NOMO-1 treated with DMSO at 0.1 percent for 48 hours (cell line): ENCODE results near the gene LPO.

Source experiments
- DNase-seq: peaks from one replicate; lab custom pipeline; 2025; ENCODE audit not compliant: unreplicated experiment; lab: John Stamatoyannopoulos, UW

Gene LPO

GRCh38 chr17:58238147-58238634, at the start of gene LPO:
Gene LPO, plus strand, starts transcription at chr17:58238584. Its CDS starts 4,396 bp downstream, at chr17:58242980.
- peak; percentile 3 for DNase-seq

GRCh38 chr17:58189436-58190146, 48.8 kb upstream of the LPO start:
- no peak for DNase-seq

GRCh38 chr17:58191241-58191896, 47.0 kb upstream of the LPO start:
- no peak for DNase-seq

DNA sequence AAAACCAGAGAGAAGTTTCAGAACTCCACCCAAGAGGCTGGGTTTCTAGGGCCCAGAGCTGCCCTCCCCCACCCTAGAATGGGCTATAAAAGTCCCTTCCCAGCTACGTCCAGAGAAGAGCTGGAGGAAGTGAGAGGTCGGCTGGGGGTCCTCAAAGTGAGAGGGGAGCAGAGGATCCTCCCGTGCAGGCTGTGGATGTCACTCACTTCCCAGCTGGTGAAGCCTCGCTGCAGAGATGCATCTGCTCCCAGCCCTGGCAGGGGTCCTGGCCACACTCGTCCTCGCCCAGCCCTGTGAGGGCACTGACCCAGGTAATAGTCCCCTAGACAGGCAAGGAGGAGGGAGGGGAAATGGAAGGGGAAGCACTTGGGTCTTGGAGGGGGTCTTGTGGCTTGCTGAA, 45.8 kb upstream of the LPO start, which contains the start of gene EPX:
TSS of gene EPX (plus strand) at position 115 of the 400 bp plus-strand sequence. CDS start at position 236, 121 bp downstream.
- no peak for DNase-seq

GRCh38 chr17:58193641-58194255, 44.6 kb upstream of the LPO start:
- DNase-seq: no peak

- DNase-seq: no peak
Observed at GRCh38 chr17:58195518-58196123, 42.8 kb upstream of the LPO start.

DNA sequence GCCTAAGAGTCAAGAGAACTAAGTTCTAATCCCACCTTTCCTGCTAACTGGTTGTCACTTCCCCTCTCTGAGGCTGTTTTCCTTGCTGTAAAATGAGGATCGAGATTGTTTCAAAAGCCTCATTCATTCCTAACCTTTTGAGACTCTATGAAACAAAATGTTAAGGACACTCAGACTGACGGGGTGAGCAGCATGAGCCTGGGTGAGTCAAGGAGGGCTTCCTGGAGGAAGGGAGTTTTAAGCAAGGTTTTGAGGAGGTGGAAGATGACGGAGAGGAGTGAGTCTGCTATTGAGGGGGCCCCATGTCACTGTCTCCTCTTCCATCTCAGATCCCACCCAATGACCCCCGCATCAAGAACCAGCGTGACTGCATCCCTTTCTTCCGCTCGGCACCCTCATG, 41.8 kb upstream of the LPO start:
- DNase-seq: no peak

- DNase-seq: peak; percentile 57
Observed at GRCh38 chr17:58200024-58200633, 38.3 kb upstream of the LPO start.

GRCh38 chr17:58202859-58203258, 35.5 kb upstream of the LPO start:
- no peak for DNase-seq

DNA sequence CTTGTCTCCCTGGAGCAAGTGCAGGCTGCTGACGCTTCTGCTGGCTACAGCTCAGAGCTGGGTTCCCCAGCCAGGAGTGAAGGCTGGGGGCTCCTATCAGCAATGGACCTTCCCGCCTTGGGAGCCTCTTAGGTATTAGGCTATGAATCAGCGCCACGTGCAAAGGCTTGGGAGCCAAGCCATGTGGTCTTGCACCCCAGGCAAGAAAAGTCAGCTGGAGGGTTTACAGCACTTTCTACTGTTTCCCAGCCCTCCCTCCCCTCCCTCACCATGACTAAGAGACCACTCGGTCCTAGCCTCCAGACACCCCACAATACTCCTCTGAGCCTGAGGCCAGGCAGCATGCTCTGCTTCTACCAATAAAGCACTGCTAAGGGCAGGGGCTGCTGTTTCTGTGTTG, 33.6 kb upstream of the LPO start:
- no peak for DNase-seq

DNA sequence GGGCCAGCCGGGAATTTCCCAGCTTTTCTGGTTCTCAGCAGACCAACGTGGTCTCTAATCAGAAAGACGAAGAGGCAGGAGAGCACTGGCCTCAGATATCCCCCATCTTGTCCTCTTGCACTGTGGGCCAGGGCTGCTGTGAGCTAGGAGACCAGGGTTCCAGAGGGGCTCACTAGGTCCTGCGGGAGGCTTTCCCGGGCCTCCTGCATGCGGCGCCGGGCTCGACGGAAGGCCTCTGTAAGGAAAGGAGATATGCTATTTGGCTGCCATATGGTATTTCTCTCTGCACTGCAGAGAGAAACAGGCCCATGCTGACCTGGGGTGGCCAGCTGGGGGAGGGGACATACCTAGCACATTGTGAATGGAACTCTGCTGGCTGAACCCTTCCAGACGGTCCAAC, 32.4 kb upstream of the LPO start:
- no peak for DNase-seq

GRCh38 chr17:58207451-58207850, 30.9 kb upstream of the LPO start:
- DNase-seq: no peak

GRCh38 chr17:58208344-58208743, 30.0 kb upstream of the LPO start:
- DNase-seq: no peak

DNA sequence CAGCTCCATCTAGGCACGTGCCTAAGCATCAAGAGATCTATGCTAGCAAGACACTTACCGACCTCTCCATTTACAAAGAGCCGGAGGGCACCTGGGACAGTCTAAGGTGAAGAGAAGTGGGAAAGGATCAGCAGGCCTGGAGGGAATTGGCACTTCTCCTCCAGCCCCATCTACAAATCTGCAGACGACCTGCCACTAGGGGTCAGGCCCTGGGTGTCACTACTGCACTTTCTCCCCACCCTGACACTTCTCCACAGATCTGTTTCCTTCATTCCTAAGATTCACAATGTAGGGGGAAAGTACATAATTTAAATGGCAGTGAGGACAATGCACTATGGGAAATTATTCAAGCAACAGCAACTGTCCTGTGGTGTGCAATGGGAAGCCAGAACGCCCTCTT, 27.5 kb upstream of the LPO start:
- no peak for DNase-seq

- no peak for DNase-seq
Observed at GRCh38 chr17:58215685-58216084, 22.7 kb upstream of the LPO start.

DNA sequence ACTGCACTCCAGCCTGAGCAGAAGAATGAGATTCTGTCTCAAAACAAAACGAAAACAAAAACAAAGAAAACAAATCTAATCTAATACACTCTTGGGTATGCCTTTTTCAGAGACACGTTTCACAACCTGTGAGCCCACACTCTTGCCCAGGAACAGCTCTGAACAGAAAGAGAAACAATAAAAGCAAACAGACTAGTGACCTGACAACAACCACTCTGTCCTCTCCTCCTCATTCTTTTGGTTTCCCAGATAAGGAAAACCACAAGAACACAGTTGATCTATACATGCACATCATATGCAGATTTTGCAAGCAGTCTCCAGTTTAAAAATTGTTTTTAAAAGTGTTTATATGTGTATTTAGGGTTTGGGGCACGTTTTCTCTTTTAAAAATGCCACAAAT, 20.6 kb upstream of the LPO start:
- no peak for DNase-seq

- DNase-seq: peak; percentile 94
Observed at GRCh38 chr17:58219007-58219788, 19.2 kb upstream of the LPO start, which contains the start of gene MKS1. Gene MKS1, minus strand, starts transcription at chr17:58219255. Its CDS starts 25 bp downstream, at chr17:58219230.

- DNase-seq: peak; percentile 42
Observed at GRCh38 chr17:58219789-58220183, 18.6 kb upstream of the LPO start.

DNA sequence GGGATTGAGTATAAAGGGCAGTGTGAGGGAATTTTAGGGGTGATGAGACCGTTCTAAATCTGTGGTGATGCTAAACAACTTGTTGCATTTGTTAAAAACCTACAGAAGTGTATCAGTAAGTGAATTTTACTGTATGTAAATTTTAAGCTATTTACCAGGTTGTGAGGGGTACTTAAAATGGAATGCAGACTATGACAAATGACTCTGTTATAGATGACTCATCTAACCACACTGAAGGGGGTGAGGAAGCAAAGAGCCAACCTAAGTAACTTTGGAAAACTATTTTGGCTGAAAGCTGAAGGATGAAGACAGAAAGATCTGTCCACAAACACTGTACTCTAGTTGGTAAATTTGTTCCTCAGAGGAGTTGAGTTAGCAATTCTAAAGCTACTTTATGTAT, 14.1 kb upstream of the LPO start:
- peak; percentile 69 for DNase-seq

- no peak for DNase-seq
Observed at GRCh38 chr17:58227733-58228132, 10.7 kb upstream of the LPO start.
